ENCODE data around the gene CUX1.
A peak's percentile ranks its signal among the peaks of the same experiment; 100 is the strongest.

Gene CUX1

DNA sequence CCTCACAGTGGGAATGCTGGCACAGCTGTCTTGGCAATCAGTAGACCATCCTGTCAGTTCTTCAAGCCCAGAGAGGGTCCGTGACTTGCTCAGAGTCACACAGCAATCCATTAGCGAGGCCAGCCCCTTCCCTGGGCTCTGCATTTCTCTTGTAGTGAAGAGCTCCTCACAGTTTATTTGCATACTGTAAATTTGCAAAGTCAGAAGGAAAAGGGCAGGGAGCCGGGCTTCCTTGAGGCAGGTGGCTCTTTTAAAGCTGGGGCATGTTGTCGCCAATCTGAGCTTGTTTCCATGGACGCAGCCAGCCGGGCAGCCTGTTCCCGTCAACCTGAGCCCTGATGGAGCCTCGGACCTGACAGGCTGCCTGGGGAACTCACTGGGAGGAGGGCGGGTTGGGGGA lies 123.4 kb downstream of the CUX1 start:
- no peak for DNase-seq

- no peak for DNase-seq
Observed at GRCh38 chr7:101941481-101942383, 124.3 kb downstream of the CUX1 start.

GRCh38 chr7:101942603-101943210 lies 125.3 kb downstream of the CUX1 start:
- no peak for DNase-seq

DNA sequence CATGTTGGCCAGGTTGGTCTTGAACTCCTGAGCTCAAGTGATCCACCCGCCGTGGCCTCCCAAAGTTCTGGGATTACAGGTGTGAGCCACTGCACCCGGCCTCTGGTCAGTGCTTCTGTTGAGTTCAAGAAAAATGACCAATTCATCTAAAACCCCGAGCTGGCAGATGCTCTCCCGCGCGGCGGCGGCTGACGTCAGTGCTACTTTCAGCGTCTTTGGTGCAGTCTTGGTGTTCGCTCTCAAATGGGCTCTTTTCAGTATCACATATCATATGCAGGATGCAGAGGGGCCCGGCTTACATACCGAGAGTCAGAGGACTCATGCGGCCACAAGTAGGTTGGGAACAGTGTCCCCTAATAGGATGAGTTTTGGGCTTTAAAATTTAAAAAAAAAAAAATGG lies 125.9 kb downstream of the CUX1 start:
- no peak for DNase-seq

DNA sequence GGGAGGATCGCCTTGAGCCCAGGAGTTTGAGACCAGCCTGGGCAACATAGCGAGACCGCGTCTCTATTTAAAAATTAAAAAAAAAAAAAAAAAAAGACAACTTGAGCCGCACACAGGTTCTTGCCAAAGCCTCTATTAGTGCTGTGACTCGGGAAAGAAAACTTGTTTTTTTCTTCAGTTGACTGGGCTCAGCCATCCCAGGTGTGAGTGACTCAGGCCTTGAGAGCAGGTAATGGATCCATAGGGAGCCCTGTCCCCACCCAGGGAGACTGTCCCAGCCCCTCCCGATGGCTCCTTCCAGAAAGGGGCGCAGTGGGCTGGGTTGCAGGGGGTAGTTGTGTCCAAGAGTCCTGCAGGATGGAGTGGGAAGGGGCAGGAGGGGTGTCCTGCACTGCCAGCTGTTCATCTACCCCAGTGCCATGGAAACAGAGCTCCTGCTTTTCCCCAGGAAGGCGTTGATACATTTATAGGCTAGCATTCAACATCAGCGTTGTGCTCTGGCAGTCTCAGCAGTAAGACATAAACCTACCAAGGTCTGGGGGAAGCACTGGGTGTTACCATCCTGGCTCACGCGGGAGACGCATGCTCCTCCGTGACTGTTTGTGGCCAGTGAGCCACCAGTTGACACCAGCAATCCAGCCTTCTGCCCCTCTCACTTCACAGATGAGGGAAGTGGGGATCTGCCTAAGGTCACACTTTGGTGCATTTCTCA lies 126.6 kb downstream of the CUX1 start:
- no peak for DNase-seq

DNA sequence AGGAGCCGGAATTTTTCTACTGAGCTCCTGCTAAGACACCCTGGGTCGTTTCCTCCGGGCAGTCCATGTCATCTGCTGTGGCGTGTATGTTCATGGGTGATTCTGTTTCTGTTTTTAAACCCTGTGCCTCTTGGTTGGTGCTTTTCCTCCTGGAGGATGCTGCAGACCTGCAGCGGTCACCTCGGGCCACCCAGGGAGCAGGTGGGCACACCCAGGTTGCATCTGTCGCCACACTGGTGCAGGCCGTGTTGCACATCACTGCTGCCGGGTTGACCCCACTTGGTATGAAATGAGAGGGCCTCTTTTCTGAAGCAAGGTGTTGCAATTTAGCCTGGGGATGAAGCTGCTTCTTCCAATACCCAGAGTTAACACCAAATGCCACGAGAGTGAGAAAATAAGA lies 127.2 kb downstream of the CUX1 start:
- no peak for DNase-seq

- no peak for DNase-seq
Observed at GRCh38 chr7:101945034-101945758, 127.8 kb downstream of the CUX1 start.

DNA sequence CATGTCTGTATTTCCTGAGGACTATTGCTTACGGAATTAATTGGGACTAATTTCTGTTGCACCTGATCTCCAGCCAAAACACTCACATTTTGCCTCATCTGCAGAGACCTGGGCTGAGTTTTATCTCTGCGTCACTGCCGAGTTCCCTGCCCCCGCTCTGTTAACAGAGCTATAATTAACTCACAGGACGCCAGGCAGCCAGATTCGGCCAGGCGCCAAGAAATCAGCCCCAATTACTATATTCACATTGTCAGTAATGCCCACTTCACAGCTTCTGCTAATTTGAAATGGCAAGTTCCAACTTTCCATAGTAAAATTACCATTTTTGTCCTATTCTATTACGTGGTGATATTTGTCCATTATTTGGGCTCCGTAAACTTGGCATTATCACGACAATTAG lies 130.5 kb downstream of the CUX1 start:
- no peak for DNase-seq

DNA sequence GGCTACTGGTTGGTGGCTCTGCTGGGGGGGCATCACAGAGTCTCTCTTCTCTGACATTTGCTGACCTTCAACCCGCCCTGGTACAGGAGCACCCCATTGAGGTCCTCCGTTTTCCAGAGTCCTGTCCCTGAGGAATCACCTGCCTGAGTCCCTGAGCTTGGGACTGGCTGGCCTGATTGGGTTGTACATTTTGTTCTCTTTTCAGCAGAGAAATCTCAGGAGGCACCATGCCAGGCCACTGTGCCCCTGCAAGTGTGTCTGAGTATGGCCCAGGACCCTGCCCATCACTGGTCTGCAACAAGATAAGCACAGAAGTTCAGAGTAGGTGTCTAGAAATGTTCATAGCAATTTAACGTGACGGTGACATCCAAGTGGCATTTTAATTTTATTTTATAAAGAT lies 131.2 kb downstream of the CUX1 start:
- no peak for DNase-seq

DNA sequence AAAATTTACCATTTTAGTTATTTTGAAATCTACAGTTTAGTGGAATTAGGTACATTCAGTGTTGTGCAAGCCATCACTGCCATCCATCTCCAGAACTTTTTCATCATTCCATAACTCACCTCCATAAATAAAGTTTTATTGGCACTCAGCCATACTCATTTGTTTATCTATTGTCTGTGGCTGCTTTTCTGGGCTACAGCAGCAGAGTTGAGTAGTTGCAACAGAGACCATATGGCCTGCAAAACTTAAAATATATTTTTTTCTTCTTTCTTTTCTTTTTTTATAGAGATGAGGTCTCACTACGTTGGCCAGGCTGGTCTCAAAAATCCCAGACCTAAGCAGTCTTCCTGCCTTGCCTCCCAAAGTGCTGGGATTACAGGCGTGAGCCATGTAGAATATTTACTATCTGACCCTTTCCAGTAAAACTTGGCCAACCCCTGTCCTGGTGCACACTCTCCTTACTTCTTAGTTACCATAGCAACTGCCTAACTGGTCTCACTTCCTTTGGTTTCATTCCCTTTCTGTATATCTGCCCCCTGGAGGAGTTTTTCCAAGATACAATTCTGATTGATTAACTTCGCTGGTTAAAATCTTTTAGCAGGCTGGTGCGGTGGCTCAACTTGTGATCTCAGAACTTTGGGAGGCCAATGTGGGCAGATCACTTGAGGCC lies 133.2 kb downstream of the CUX1 start:
- peak; percentile 40 for DNase-seq

GRCh38 chr7:101951757-101952156 lies 134.3 kb downstream of the CUX1 start:
- DNase-seq: no peak

DNA sequence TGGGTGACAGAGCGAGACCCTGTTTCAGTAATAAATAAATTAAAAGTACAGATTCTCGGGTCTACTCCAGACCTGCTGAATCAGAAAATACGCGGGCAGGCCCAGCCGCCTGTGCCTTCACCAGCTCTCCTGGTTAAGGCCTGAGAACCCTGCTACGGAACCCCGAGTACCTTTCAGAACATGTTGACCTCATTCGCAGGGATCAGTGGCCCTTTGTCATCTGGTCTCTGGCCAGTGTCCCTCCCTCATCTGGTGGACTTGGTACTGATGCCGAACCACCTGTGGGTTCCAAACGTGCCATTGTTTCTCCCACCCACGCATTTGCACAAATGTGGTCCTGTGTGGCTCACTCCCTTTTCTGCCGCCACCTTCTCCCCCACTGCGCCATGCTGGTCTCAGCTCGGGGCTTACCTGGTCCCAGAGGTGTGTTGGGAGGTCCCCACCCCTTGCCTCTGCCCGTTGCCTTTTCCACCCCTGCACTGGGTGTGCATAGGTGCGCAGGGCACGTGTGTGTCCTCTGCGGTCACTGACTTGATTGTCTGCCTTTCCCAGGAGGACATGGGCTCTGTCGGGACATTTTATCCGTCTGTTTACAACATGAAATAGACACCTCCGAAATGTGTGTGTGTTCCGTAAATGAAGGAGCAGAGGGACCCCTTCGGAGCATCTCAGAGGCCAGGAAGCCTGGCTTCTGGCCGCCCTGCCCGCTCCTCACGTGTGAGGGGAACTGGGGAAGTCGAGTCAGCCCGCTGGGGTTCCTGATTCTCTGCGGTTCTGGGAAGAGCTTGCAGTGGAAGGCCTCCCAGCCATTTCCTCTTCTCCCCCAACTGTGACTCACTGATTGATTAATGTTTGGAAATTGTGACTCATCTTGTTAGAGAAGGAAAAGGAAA lies 135.2 kb downstream of the CUX1 start:
- DNase-seq: peak; percentile 92

- DNase-seq: peak; percentile 94
Observed at GRCh38 chr7:101953248-101953819, 135.9 kb downstream of the CUX1 start.

DNA sequence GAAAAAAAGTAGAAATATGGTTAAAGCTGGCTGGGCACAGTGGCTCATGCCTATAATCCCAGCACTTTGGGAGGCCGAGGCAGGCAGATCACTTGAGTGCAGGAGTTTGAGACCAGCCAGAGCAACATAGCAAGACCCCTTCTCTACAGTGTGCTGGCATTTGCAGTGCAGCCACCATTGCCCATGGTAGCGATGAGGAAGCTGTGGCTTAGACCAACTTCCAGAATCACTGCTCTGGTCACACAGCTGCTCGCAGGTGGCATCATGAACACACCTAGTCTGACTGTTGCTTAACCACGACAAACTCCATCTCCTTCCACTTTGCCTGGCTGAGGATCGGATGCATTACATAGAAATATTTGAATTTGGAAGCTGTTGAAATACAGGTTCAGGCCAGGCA lies 137.1 kb downstream of the CUX1 start:
- no peak for DNase-seq

- DNase-seq: no peak
Observed at GRCh38 chr7:101956130-101956529, 138.7 kb downstream of the CUX1 start.

- no peak for DNase-seq
Observed at GRCh38 chr7:101957744-101958525, 140.5 kb downstream of the CUX1 start.

GRCh38 chr7:101959342-101959741 lies 141.9 kb downstream of the CUX1 start:
- no peak for DNase-seq

GRCh38 chr7:101959829-101960228 lies 142.4 kb downstream of the CUX1 start:
- no peak for DNase-seq

DNA sequence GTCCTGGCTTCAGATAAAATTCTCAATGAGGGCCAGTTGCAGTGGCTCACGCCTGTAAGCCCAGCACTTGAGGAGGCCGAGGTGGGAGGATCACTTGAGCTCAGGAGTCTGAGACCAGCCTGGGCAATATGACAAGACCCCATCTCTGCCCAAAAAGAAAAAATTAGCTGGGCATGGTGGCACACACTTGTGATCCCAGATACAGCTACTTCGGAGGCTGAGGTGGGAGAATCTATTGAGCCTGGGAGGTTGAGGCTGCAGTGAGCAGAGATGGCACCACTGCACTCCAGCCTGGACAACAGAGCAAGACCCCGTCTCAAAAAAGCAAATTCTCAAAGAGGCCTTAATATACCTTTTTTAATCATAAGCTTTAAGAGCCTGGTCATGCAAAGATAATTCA lies 142.9 kb downstream of the CUX1 start:
- no peak for DNase-seq

DNA sequence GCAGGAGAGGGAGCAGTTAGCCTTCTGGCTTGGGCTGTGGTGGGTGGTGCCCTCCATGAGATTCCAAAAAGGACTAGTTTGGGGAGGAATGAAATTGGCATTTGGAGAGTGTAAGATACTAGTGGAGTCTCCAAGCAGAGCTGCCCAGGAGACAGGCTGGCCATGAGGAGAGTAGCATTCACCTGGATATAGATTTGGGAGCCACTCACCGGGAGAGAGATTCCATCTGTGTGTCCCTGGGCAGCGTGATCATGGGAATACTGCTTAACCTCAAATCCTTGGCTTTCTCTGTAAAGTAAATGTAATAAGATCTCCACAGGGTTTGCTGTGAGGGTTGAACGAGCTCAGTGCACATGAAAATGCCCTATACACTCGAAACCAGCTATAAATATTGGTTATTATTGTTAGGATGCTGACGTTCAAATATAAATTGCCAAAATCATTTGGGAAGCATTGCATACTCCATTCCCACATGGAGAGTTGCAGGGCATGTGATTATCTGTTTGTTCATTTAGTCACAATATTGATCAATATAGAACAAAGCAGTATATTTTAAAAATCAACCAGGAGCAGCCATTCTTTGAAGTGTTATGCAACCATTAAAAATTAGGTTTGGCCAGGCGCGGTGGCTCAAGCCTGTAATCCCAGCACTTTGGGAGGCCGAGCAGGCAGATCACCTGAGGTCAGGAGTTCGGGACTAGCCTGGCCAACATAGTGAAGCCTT lies 143.7 kb downstream of the CUX1 start:
- no peak for DNase-seq
